NCI-H524 (cell line): ENCODE data around the gene SPEM2.
A peak's percentile ranks its signal among the peaks of the same experiment; 100 is the strongest.
"Not testable (repeated sequence)": the region's sequence is repeated elsewhere in the genome, so short reads cannot be mapped to it uniquely, and the experiment has no call there.

ENCODE experiments used
- DNase-seq, 2 experiments: peaks; one replicate each; lab custom pipeline; 2025; lab: John Stamatoyannopoulos, UW

The SPEM2 gene

GRCh38 chr17:7442142-7442541 lies 16.7 kb downstream of the SPEM2 start:
- no peak for DNase-seq

GRCh38 chr17:7443499-7444485 lies 18.4 kb downstream of the SPEM2 start:
- no peak for DNase-seq

- peak; percentile 72 to 85 for DNase-seq
These were observed 19.5 kb downstream of the SPEM2 start, which contains the start of gene CHRNB1 for GRCh38 chr17:7444682-7445618. CHRNB1 (plus strand) TSS chr17:7445061; CDS start chr17:7445128, 67 bp downstream.

GRCh38 chr17:7445619-7445968 lies 20.2 kb downstream of the SPEM2 start:
- DNase-seq: no peak

GRCh38 chr17:7448461-7448860 lies 23.0 kb downstream of the SPEM2 start:
- DNase-seq: no peak

- DNase-seq: no peak
These were observed 34.6 kb downstream of the SPEM2 start for GRCh38 chr17:7459961-7460545.

GRCh38 chr17:7460850-7461660 lies 35.6 kb downstream of the SPEM2 start:
- DNase-seq: no peak

- no peak for DNase-seq
These were observed 37.3 kb downstream of the SPEM2 start for GRCh38 chr17:7462474-7463371.

GRCh38 chr17:7463372-7463846 lies 38.0 kb downstream of the SPEM2 start:
- DNase-seq: no peak

- DNase-seq: no peak
These were observed 38.7 kb downstream of the SPEM2 start for GRCh38 chr17:7464081-7464480.

GRCh38 chr17:7465597-7466275 lies 40.3 kb downstream of the SPEM2 start:
- DNase-seq: no peak

- no peak for DNase-seq
These were observed 40.9 kb downstream of the SPEM2 start for GRCh38 chr17:7466318-7466638.

GRCh38 chr17:7466639-7467341 lies 41.4 kb downstream of the SPEM2 start:
- DNase-seq: no peak

- DNase-seq: no peak
These were observed 42.1 kb downstream of the SPEM2 start for GRCh38 chr17:7467498-7467897.

GRCh38 chr17:7468290-7468689 lies 42.9 kb downstream of the SPEM2 start:
- no peak for DNase-seq

- no peak for DNase-seq
These were observed 43.5 kb downstream of the SPEM2 start for GRCh38 chr17:7468804-7469389.

- DNase-seq: not testable (repeated sequence)
These were observed 44.4 kb downstream of the SPEM2 start for GRCh38 chr17:7469843-7470242.

- DNase-seq: not testable (repeated sequence)
These were observed 45.1 kb downstream of the SPEM2 start for GRCh38 chr17:7470457-7470973.
